SH-SY5Y (cell line): Measurements from ENCODE around the gene PKD2L2.

Experiments used
- GATA2 ChIP-seq: IDR thresholded peaks from 2 replicates; pipeline ENCODE4 v1.6.1; 2011; ENCODE audit warnings: mild to moderate bottlenecking, low read depth, low read length
- GATA3 ChIP-seq: IDR thresholded peaks from 2 replicates; pipeline ENCODE4 v1.6.1; 2011; ENCODE audit warnings: low read depth, mild to moderate bottlenecking, low read length, moderate library complexity

Gene PKD2L2

DNA sequence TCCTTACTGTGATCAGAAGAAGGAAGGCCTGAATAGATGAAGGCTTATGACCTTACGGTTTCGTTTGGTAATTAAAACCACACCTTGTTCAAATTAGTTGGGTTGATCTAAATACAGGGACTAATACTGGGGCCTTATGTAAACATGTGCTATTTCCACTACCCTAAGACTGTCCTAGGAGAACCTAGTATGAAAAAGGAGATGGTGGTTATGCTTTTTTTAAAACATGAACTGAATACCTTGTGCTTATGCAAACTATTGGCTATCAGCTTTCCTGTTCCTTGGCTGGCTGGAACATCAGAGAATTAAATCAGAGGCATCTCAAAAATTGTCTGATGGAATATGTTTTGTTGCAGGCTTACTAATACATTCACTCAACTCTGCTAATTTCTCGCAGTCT is 17.7 kb upstream of the PKD2L2 start:
- TF ChIP-seq GATA2: no peak
- TF ChIP-seq GATA3: no peak

DNA sequence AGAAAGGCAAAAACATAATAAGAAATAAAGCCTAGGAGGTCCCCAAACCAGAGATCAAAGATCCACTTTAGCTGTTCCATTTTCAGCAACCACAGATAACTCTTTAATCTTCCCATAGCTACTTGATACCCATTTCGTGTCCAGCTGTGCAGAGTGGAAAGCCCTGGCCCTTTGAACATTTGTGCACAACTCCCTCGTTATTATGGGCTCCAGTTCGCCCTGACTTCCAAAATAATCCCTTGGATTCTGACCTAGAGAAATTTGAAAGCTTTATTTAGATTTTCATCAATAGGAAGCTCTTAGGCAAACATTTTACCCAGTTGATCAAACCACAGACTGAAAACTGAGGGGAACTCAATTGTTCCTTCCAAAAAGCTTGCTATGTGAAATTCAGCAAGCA is 16.8 kb upstream of the PKD2L2 start:
- no peak for TF ChIP-seq GATA2
- TF ChIP-seq GATA3: no peak

DNA sequence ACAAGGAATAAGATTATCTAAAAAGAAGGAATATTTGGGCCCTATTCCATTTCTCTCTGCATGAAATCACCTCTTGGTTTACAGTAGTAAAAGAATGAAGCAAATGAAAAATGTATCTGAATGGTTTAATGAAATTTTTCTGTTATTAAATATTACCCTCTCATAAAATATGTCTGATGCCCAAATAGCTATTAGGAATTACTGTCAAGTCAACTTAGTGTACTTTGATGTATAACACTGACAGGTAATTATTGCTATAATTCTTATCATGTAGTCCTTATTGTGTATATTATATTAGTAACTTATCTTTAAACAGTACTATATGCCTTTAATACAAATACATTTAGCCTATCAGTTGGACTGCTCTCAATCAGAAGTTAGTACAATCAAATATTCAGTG is 13.2 kb upstream of the PKD2L2 start:
- TF ChIP-seq GATA3: no peak
- no peak for TF ChIP-seq GATA2

DNA sequence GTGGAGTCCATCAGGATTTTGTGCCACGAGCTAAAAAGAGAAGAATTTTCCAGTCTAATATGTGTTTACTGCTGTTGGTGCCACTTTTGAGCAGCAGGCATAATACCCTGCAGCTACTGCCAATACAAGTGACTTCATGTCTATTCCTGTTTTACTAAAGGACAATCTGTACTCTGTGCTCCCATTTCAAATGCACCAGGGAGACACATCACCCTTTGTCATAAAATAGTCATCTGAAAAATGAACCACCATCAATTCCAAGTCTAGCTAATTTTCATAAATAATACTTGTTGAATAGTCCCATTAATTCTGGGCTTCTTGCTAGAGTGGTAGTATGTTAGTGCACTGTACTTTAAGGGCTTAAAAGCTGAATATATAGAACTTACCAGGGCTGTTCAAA is 8.9 kb upstream of the PKD2L2 start:
- TF ChIP-seq GATA2: no peak
- TF ChIP-seq GATA3: no peak

DNA sequence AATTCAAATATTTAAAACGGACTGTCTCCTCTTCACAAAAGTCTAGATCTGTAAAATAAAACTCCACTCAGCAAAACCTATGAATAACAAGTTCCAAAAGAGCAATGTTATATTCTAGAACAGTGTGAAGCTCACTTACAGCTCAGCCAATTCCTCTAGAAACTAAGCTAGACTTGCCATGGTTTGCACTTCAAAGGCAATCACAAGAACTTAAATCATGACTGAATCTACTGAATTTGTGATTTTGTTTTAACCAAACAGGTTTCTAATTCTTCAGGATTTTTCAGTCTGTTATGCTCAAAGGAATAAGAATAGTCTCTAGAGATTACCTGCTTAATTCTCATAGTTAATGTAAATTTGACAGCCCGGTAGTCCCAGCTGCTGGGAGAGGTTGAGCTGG is 1.4 kb upstream of the PKD2L2 start:
- no peak for TF ChIP-seq GATA3
- TF ChIP-seq GATA2: no peak

DNA sequence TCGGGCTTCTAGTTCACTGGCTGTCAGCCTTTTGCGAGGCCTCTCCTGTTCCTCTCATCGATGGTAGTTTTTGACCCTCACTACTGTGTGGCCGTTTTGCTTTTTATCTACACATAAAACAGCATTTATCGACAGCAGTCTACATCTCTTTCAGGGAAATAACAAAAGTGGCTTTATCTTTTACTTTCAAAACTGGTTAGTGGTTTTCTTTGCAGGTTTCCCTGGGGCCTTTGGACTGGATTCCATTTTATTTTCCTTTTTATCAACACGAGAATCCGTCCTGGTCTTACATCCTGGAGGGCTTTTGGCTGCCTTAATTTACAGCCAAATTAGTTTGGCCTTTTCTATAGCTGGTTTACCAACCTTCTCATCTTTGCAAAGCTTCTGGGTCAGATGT is 793 bp upstream of the PKD2L2 start:
- TF ChIP-seq GATA2 (no peak), GATA3 (no peak)

DNA sequence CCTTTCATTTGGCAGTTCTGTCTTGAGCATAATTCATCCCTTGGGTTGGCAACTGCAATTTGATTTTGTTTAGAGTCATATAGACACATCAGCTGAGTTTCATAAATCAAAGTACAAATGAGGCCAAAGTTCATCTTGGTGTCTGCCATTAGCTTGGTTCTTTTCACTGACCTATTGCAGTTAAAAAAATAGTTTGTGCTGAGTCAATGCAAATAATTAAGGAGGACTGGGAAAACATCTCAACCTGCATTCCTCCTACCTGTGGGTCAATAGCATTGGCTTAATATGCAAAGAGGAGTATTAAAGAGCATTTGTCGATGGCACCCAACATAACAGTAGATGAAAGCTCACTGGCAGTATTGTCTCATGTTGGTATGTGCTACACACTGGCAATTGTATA is 1.6 kb downstream of the PKD2L2 start:
- TF ChIP-seq GATA2 (no peak), GATA3 (no peak)

DNA sequence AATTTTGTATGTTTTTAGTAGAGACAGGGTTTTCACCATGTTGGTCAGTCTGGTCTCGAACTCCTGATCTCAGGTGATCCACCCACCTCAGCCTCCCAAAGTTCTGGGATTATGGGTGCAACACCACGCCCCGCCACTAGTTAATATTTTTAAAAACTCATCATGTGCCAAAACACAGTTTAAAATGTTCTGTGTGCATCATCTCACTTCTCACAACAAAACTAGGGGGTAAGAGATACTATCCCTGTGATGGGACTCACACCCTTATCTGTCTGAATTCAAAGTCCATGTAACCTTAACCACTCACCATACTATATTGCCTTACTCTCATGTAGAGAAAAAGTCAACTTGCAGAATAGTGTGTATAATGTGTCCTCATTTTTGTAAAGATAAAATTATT is 2.6 kb downstream of the PKD2L2 start:
- TF ChIP-seq GATA3: no peak
- no peak for TF ChIP-seq GATA2

DNA sequence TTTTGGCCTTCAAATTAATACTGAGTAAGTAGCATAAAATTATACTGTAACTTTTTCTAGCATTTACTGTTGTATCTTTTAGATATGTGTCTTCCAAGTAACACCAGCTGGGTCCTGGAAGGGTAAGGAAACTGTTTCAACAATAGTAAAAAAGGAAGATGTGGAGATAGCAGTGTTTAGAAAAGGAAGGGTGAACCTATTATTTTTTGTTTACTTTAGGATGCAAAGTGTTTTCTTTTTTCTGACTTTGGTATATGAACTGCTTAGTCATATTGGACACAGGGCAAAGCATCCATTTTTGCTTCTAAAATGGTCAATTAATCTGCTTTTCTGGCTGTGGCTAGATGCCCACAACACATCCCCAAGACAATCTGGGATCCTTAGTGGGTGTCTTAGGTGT is 5.3 kb downstream of the PKD2L2 start:
- TF ChIP-seq GATA3: no peak
- TF ChIP-seq GATA2: no peak

DNA sequence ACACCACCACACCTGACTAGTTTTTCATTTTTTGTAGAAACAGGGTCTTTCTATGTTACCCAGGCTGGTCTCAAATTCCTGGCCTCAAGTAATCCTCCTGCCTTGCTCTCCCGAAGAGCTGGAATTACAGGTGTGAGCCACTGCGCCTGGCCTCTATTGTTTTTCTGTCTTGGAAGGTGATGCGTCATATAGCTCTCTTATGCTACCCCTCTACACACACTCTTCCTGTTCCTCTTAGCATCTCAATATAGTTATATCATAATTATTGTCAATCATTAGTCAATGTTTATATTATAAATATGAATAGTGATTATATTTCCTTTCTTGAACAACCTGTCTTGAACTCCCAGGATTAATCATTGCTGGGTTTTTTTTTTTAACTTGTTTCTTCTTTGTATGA is 7.3 kb downstream of the PKD2L2 start:
- no peak for TF ChIP-seq GATA3
- no peak for TF ChIP-seq GATA2

DNA sequence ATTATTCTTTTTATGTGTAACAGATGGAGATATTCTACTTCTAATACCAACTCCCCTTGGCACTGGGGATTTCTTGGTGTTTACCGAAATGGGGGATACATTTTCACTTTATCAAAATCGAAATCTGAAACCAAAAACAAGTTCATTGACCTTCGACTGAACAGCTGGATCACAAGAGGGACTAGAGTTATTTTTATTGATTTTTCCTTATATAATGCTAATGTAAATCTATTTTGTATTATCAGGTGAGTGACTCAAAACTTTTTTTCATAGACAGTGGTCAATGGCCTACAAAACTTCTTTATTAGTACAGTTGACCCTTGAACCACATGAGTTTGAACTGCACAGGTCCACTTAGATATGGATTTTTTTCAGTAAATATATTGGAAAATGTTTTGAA is 10.2 kb downstream of the PKD2L2 start:
- TF ChIP-seq GATA2: no peak
- no peak for TF ChIP-seq GATA3

DNA sequence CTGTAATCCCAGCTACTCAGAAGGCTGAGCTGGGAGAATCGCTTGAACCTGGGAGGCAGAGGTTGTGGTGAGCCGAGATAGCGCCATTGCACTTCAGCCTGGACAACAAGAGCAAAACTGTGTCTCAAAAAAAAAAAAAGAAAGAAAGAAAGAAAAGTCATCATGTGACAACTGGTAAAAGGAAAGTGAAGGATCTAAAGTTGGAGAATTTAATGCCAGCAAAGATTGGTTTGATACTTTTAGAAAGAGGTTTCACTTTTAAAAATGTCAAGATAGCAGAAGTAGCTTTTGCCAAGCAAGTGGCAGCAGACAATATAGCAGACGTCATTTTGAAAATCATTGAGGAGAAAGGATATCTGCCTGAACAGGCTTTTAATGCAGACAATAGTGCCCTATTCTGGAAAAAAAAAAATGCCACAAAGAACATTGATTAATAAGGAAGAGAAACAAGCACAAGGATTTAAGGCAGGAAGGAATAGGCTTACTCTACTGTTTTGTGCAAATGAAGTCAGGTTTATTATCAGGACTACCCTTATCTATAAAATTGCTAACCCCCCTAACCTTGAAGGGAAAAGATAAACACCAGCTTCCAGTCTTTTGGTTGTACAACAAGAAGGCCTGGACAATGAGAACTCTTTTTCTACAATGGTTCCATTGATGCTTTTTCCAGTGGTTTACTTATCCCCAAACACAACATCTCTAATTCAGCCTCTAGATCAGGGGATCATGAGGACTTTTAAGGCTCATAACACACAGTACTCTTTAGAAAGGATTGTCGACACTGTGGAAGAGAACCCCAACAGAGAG is 12.0 kb downstream of the PKD2L2 start:
- TF ChIP-seq GATA2: no peak
- TF ChIP-seq GATA3: no peak

DNA sequence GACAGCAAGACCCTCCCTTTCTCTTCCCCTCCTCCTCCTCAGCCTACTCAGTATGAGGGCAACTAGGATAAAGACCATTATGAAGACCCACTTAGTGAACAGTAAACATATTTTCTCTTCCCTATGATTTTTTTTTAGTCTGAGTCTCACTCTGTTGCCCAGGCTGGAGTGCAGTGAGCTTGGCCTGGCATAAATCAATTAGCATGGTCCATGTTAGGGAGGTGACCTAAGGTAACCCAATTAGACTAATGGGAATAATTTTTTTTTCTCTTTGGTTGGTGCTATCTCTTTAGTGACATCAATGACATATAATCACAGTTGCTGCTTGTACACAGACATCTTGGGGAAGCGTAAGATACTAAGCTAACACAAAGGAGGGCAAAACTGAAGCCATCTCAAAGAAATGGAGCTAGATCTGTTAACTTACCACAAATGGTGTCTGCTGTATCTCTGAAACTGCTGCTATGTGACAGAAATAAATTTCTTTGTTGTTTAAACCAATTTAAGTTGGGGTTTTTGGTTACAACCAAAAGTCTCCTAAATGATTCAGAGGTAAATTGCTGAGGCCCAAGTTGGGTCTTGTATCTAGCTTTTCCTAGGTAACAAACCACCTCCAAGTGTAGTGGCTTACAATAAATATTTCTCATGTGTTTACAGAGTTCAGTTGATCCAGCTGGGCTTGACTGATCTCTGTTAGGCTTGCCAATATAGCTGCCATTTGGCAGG is 13.3 kb downstream of the PKD2L2 start:
- no peak for TF ChIP-seq GATA3
- no peak for TF ChIP-seq GATA2

DNA sequence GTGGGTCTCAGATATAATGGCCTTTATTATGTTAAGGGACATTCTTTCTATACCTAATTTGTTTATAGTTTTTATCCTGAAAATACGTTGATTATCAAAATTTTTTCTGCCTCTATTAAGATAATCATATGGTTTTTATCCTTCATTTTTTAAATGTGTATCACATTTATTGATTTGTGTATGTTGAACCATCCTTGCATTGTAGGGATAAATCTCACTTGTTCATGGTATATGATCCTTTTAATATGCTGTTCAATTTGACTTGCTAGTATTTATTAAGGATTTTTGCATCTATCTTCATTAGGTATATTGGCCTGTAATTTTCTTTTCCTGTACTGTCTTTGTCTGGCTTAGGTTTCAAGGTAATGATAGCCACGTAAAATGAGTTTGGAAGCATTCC is 25.5 kb downstream of the PKD2L2 start:
- TF ChIP-seq GATA2: no peak
- no peak for TF ChIP-seq GATA3

DNA sequence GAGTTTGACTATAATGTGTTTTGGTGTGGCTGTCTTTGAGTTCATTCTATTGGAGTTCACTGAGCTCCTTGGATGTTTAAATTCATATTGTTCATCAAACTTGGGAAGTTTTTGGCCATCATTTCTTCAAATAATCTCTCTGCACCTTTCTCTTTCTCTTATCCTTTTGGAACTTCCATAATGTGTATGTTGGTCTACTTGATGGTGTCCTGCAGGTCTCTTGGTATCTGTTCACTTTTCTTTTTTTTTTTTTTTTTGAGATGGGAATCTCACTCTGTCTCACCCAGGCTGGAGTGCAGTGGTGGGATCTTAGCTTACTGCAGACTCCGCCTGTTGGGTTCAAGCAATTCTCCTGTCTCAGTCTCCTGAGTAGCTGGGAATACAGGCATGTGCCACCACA is 27.7 kb downstream of the PKD2L2 start:
- TF ChIP-seq GATA2 (no peak), GATA3 (no peak)

DNA sequence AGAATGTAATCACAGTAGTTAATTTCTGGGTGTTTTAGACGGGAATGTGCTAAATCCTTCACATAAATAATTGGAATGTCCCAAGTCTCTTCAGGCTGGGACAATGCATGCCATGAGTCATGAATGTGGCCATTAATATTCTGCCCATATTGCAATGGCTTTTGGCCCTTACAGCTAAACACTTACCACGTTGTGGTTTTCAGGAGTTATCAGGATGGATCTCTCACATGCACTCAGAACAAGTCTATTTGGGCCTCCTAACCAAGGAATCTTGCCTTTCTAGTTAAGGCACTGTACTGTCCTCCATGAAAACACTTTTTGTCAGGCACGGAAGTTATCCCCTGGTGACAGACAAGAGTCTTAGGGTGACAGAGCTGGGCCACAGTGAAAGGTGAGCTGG is 32.7 kb downstream of the PKD2L2 start:
- TF ChIP-seq GATA3 (no peak), GATA2 (no peak)
